GM19025 (cell line): ENCODE results near the gene RDH13.
"Not testable (repeated sequence)": the region's sequence is repeated elsewhere in the genome, so short reads cannot be mapped to it uniquely, and the experiment has no call there.

Source experiments
- ATAC-seq: cut with Tn5 transposase; IDR thresholded peaks from one replicate; pipeline ENCODE4 v1.9.1; 2021; ENCODE audit warnings: mild to moderate bottlenecking, low read depth, moderate library complexity; ENCODE audit not compliant: unreplicated experiment

Gene RDH13

GRCh38 chr19:55079400-55080038 lies 16.6 kb upstream of the RDH13 start:
- no peak for ATAC-seq

DNA sequence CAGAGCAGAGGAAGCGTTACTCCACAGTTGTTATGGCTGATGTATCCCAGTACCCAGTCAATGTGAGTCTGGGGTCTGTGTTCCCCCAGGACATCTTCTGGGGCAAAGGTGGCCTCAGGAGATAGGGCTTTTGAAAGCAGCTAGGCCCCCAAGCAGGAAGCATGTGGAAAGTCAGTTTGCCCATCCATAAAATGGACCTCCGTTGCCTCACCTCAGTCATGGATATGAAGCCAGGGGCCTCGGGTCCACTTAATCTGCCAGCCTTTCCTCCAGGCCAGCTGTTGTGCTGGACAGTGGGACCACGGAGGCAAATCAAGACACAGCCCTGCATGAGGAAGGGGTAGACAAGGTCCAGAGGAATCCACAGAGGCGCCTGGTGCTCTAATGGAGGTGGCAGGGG lies 16.0 kb upstream of the RDH13 start:
- ATAC-seq = no peak

GRCh38 chr19:55077106-55077505 lies 14.2 kb upstream of the RDH13 start:
- ATAC-seq = no peak

DNA sequence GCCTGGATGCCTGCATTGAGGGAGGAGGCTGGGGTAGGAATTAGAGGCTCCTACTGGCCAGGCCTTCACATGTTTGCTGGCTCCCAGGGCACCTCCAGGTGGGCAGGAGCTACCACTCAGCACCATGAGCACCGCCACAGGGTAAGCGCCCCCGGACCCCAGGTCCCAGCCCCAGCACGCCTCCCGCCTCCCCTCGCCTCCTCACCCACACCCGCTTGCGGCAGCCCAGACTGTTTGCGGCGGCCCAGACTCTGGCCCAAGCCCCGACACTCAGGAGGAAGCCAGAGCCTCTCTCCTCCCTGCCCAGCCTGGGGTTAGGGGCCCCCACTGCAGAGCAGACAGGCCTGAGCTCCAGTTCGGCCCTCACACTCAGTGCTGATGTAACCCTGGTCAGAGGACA lies 13.4 kb upstream of the RDH13 start:
- ATAC-seq = no peak

DNA sequence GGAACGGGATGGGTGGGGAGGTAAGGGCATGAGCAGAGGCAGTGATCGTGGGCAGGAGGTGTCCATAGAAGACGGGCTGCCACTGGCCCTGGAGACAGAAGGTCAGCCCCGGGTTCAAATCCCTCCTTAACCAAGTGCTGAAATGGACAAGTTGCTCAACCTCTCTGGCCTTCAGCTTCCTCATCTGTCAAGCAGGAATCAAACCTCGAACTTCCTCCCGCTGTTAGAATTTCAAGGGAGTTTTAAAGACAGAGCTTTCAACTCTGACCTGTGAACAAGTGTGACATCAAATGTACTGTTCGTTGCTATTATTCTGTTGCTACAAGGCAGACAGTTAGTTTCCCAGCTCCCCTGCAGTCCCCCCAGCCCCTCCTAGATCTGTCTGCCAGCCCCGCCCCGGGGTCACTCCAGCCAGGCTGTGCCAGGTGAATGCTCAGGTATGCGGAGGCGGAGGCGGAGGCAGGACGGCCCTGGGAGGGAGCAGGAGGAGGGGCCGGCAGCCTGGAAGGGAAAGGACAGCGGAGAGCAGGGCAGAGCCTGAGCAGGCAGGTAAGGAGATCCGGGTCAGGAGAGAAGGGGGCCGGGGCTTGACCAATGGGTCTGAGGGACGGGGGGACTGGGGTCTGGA lies 12.5 kb upstream of the RDH13 start, which contains the start of gene EPS8L1:
Gene EPS8L1 (plus strand): TSS at position 499 of the 628 bp plus-strand sequence. CDS start 576 bp downstream, outside the sequence.
- ATAC-seq = no peak

- ATAC-seq = no peak
Observed at GRCh38 chr19:55071913-55072312, 9.0 kb upstream of the RDH13 start.

GRCh38 chr19:55071129-55071502 lies 8.2 kb upstream of the RDH13 start:
- no peak for ATAC-seq

DNA sequence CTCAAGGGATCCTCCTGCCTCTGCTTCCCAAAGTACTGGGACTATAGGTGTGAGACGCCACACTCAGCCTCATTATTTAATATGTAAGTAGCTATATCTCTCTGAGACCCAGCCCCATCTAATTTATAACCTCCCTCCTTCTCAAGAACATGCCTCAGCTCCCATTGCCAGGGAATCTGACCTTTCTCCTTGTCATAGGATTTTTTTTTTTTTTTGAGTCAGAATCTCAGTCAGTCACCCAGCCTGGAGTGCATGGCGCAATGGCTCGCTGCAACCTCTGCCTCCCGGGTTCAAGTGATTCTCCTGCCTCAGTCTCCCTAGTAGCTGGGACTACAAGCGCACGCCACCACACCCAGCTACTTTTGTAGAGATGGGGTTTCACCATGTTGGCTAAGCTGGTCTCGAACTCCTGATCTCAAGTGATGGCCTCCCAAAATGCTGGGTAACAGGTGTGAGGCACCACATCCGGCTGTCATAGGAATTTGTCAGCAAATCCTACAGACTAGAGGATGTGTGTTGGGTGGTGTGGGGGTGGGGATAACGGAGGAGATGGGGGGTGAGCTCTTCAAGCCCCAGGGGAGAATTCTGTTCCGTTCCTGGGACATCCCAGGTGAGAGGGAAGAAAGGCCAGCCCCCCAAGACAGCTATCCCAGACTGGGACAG lies 7.6 kb upstream of the RDH13 start:
- no peak for ATAC-seq

DNA sequence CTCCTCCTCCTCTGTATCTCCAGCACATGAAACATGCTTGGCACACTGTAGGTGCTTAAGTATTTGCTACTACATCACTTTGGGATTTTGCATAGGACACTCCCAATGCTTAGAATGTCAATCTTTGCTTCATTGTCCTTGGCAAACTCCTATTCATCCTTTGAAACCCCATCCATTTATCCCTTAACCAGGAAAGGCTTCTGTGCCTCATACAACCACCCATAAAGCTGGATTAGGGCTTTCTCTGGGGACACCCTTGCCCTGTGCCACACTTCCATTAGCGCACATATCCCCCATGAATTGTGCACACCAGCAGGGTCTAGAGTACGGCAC lies 6.9 kb upstream of the RDH13 start:
- no peak for ATAC-seq

DNA sequence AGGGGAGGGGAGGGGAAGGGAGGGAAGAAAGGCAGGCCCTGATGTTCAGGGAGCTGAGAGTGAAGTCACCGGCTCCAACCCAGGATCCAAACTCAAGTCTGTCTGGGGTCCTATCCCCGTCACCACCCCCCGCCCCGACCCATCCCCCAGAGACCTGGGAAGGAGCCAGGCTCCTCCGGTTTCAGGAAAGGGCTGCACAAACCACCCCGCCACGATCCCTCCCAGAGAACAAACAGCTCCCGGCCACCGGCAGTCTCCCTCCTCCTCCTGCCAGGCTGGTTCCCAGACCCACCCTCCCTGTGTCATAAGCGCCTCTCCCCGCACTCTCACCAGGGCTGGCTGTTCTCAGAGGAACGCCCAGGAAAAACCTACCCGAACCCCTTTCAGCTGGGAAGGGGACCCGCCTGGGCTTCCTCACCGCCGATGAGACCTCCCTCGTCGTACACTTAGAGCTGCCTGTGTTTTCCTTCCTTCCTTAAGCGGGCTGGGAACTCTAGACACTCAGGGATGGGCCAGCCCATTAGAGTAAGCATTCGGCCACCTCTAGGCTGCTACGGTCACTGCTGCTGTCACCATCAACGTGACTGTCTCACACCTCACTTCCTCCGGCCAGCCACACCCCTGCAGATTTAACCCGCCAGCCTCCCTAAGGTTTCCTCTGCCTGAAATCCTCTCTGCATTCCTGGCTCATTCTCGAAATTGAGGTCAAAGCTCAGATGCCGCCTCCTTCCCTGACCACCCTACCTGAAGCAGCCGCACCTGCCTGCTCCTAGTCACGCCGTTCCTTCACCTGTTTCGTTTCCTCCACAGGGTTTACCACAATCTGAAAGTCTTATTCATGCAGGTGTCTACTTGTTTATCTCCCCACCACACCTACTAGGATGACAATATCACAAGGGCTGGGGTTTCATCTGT lies 6.3 kb upstream of the RDH13 start:
- ATAC-seq = no peak

GRCh38 chr19:55067869-55068268 lies 4.9 kb upstream of the RDH13 start:
- ATAC-seq = no peak

DNA sequence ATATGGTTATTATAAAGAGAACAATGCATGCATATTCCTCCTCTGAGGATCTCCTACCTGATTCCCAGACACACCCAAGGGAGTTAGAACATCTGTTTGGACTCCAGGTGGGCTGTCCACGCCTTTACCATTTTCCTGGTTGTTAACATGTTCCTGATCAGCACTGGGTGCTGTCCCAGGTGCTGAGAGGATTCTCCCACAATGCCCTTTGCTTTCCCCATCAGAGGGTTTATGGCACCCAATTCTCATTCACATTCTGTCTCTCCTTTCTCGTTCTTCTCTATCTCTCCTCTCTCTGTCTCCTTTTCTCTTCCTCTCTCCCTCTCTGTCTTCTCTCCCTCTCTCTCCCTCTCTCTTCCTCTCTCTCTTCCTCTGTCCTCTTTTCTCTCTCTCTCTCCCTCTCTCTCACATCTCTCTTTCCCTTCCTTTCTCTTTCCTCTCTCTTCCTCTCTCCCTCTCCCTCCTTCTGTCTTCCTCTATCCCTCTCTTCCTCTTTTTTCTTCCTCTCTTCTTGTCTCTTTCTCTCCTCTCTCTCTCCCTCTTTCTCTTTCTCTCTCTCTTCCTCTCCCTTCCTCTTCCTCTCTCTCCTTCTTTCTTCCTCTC lies 3.3 kb upstream of the RDH13 start:
- ATAC-seq = no peak

DNA sequence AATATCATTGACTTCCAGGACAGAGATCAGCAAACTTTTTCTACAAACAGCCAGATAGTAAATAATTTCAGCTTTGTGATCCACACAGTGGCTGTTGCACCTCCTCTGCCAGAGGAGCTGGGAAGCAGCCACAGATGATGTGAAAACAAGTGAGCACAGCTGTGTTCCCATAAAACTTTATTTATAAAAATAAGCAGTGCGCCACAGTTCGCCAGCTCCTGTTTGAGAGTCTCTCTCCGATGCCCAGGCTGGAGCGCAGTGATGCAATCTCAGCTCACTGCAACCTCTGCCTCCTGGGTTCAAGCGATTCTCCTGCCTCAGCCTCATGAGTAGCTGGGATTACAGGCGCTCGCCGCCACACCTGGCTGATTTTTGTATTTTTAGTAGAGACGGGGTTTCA lies 2.6 kb upstream of the RDH13 start:
- ATAC-seq = not testable (repeated sequence)

- ATAC-seq = no peak
Observed at GRCh38 chr19:55063492-55063843, 520 bp upstream of the RDH13 start.

DNA sequence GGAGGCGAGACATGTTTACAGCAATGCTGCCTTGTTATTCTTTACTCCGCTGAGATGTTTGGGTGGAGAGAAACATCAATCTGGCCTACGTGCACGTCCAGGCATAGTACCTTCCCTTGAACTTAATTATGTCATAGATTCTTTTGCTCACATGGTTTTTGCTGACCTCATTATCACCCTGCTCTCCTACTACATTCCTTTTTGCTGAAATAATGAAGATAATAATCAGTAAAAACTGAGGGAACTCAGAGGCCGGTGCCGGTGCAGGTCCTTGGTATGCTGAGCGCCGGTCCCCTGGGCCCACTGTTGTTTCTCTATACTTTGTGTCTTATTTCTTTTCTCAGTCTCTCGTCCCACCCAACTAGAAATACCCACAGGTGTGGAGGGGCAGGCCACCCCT lies 2.7 kb downstream of the RDH13 start:
- ATAC-seq = not testable (repeated sequence)

DNA sequence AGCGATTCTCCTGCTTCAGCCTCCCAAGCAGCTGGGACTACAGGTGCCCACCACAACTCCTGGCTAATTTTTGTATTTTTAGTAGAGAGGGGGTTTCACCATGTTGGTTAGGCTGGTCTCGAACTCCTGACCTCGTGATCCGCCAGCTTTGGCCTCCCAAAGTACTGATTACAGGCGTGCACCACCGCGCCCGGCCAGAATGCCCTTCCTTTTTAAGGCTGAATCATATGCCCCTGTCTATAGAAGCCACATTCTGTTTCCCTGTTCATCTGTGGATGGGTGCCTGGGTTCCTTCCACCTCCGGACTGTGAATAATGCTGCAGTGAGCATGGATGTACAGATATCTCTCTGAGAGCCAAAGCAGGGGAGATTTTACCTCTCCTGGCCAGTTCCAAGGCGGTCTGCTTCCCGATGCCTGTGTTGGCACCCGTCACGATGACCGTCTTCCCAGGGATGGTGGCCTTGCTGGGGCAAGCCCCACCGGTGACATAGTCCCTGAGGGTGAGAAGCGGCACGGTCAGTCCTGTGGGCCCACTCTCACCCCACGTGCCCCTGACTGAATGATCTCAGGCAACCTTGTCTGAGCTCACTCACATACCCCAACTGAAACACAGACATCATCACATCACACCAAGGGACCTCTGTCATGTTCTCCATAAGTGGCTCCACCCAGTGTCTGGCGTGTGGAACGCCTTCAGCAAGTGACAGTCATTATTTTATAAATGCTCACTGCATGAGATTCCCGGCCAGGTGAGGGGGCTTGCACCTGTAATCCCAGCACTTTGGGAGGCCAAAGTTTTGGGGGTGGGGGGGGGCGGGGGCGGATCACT lies 4.0 kb downstream of the RDH13 start:
- ATAC-seq = no peak

DNA sequence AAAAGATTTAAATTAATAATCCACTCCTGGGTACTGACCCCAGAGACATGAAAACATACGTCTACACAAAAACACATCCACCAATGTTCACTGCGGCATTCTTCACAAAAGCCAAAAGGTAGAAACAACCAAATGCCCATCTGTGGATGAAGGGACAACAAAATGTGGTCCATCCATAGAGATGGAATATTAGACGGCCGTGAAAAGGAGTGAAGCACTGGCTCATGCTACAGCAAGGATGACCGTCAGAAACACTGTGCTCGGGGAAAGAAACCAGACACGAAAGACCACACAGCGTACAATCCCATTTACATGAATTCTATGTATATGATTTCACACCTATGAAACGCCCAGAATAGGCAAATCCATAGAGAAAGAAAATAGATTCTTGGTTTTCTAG lies 6.1 kb downstream of the RDH13 start:
- ATAC-seq = no peak

DNA sequence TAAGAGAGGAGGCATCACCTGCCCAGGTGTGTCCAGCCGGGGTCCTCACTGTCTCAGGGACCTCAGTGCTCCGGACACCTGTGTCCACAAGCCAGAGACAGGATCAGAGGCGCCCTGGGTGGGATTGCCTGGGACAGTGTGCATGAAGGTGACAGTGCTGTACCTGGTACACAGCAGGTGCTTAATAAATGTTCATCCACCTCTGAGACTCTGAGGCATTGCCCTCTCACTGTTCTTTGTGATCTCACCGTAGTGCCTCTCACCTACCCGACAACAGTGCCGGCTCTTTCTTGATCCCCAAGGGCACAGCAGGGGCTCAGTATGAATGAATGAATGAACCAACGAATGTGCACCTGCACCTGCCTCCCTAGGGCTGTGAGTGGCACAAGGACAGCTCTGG lies 9.2 kb downstream of the RDH13 start:
- ATAC-seq = no peak

DNA sequence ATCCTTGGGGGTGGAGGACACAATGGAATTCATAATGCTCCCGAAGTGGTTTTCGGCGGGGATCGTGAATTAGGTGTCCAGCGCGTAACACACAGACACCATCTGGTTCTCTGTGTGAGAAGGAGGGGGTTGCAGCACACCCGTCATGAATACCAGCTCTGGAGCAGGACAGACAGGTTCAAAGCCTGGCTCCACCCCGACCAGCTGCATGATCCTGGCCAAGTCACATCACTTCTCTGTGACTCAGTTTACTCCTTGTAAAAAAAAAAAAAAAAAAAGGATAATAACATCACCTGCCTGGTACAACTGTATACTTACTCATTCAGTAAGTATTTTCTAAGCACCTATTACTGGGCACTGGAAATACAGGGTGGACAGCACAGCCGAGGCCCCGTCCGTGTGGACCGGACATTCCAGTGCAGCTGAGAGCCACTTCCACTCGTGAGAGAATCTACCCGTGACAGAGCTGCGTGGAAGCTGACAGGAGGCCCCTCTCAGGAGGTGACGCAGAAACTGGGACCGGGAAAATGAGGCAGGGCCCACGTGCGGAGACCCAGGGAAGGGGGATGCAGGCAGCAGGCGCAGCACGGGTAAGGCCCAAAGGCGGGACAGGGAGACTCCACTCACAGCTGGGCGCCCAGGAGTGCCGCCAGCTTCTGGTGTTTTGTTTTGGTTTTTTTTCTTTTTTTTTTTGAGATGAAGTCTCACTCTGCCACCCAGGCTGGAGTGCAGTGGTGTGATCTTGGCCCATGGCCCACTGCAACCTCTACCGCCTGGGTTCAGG lies 12.0 kb downstream of the RDH13 start:
- no peak for ATAC-seq
